AG10803 (cell line): ENCODE measurements around the gene GABRG1.

ENCODE experiments used
- DNase-seq: peaks from one replicate; pipeline ENCODE4 v3.0.0; 2010; ENCODE audit warnings: low read depth
- H3K4me3 ChIP-seq: 2 replicates; pipeline ENCODE4 v1.5.1; 2011; ENCODE audit warnings: mild to moderate bottlenecking, low read length, control low read depth
- CTCF ChIP-seq: conservative IDR thresholded peaks from 2 replicates; pipeline ENCODE4 v1.5.1; 2011; ENCODE audit warnings: mild to moderate bottlenecking, low read length, control low read depth, inconsistent platforms

GABRG1 gene

GRCh38 chr4:46073778-46074177 lies 50.1 kb downstream of the GABRG1 start:
- no peak overlapping the region for H3K4me3 ChIP-seq
- no peak for DNase-seq
- no peak for TF ChIP-seq CTCF

- no peak for DNase-seq
- H3K4me3 ChIP-seq: no peak overlapping the region
- no peak for TF ChIP-seq CTCF
These were observed 72.5 kb downstream of the GABRG1 start for GRCh38 chr4:46051392-46051791.

GRCh38 chr4:46032056-46032455 lies 91.8 kb downstream of the GABRG1 start:
- no peak for TF ChIP-seq CTCF
- H3K4me3 ChIP-seq: no peak overlapping the region
- DNase-seq: no peak

GRCh38 chr4:46016306-46016705 lies 107.5 kb downstream of the GABRG1 start:
- no peak for DNase-seq
- no peak for TF ChIP-seq CTCF
- no peak overlapping the region for H3K4me3 ChIP-seq

GRCh38 chr4:45992728-45993127 lies 131.1 kb downstream of the GABRG1 start:
- no peak for TF ChIP-seq CTCF
- no peak overlapping the region for H3K4me3 ChIP-seq
- DNase-seq: no peak

GRCh38 chr4:45989775-45990174 lies 134.1 kb downstream of the GABRG1 start:
- DNase-seq: no peak
- no peak for TF ChIP-seq CTCF
- no peak overlapping the region for H3K4me3 ChIP-seq

- no peak for DNase-seq
- no peak for TF ChIP-seq CTCF
- no peak overlapping the region for H3K4me3 ChIP-seq
These were observed 136.0 kb downstream of the GABRG1 start for GRCh38 chr4:45987858-45988257.
